ENCODE results near the gene ME1. TPM values are rescaled to one million over a fixed set of nuclear protein-coding genes. Genes with fewer than 3 reads are reported as not detected.
A peak's percentile ranks its signal among the peaks of the same experiment; 100 is the strongest.

Gene ME1
- total and polyA plus RNA-seq, 9 of the 15 experiments (the other 6 are each of a cell fraction or from before 2014, with no cell fraction given) = 3.2 to 10.4 (median 5.5) TPM

GRCh38 chr6:83192871-83193746, 237.7 kb downstream of the ME1 start, which contains the start of the genes PGM3 and RWDD2A (continued):
- TF ChIP-seq REST (IDR thresholded peaks at IDR 0.05; ENCODE audit: borderline replicate concordance) (no peak), REST (CRISPR knock-in tag; IDR thresholded peaks at IDR 0.05; ENCODE audit: low read depth) (peak; percentile 41; the same call in 1 of the 2 replicates), MAFG (tag; conservative IDR thresholded peaks at IDR 0.05) (no peak), MAZ (CRISPR knock-in tag; conservative IDR thresholded peaks at IDR 0.05 in 1 of 2, IDR thresholded peaks at IDR 0.05 in 1 of 2) (peak; percentile 58 to 61; a peak in 3 of 4 replicates), AFF4 (CRISPR knock-in tag; IDR thresholded peaks at IDR 0.05) (peak; percentile 44; the same call in 1 of the 2 replicates), MBD1 (CRISPR knock-in tag; IDR thresholded peaks at IDR 0.05) (no peak), SUPT5H (IDR thresholded peaks at IDR 0.05) (peak; percentile 97), ZBTB26 (CRISPR knock-in tag; IDR thresholded peaks at IDR 0.05) (no peak), ZNF146 (CRISPR knock-in tag; IDR thresholded peaks at IDR 0.05; ENCODE audit: unreplicated experiment) (no peak), GTF2A2 (tag; IDR thresholded peaks at IDR 0.05) (no peak)

Data from K562 (cell line).